HL-60 (cell line): Measurements from ENCODE around the gene OR9Q1.

Experiments
- DNase-seq, 2 experiments: peaks; one replicate each; pipeline ENCODE4 v3.0.0-alpha.2; 2010 to 2020; ENCODE audit warnings: low read depth in 1 of 2, low spot score in 1 of 2
- H3K27ac ChIP-seq: fragments of 250-450 bp; sonication (Bioruptor Pico); replicated peaks from 2 replicates; pipeline ENCODE4 v1.5.1; 2020; ENCODE audit warnings: mild to moderate bottlenecking, moderate library complexity
- H3K27me3 ChIP-seq: fragments of 250-450 bp; sonication (Bioruptor Pico); 2 replicates; pipeline ENCODE4 v1.5.1; 2021; ENCODE audit warnings: mild to moderate bottlenecking, moderate library complexity; ENCODE audit not compliant: insufficient read depth, poor library complexity, severe bottlenecking
- H3K4me3 ChIP-seq: replicated peaks from 2 replicates; pipeline ENCODE4 v1.5.1; 2011; ENCODE audit warnings: mild to moderate bottlenecking, control low read depth, low read length; ENCODE audit not compliant: insufficient read depth
- GABPA ChIP-seq: IDR thresholded peaks from 2 replicates; pipeline ENCODE4 v1.6.1; 2012; ENCODE audit warnings: low read depth
- POLR2AphosphoS5 ChIP-seq: IDR thresholded peaks from 2 replicates; pipeline ENCODE4 v1.6.1; 2012; ENCODE audit warnings: low read depth
- SPI1 ChIP-seq: IDR thresholded peaks from 2 replicates; pipeline ENCODE4 v1.6.1; 2012; ENCODE audit warnings: low read depth, mild to moderate bottlenecking, borderline replicate concordance
- TF ChIP-seq, protein P1 (sequence below): IDR thresholded peaks from one replicate; pipeline ENCODE4 v1.5.1; 2011; ENCODE audit warnings: low read length, control low read depth, inconsistent platforms; ENCODE audit not compliant: insufficient read depth
- TF ChIP-seq, protein P2 (sequence below): IDR thresholded peaks from 2 replicates; pipeline ENCODE4 v1.6.1; 2012; ENCODE audit warnings: low read depth; ENCODE audit not compliant: insufficient replicate concordance

Gene OR9Q1

DNA sequence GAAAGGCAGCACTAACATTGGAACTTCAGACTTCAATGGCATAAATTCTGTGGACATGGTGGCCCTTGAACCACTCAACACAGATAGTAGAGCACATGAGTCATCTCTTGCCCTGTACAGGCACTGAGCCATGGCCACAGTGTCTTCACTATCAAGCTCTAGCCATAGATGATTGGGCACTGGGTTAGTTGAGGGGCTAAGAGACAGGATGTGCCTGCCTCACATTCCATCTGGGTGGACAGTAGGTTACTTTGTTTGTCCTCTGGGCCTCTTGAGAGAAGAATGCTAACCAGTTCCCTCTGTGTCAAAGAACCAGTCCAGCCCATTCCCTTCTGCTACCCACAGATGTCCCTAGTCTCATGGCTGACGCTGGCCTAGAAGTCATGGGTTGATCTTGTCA lies 46.9 kb downstream of the OR9Q1 start:
- DNase-seq, result no peak
- TF ChIP-seq SPI1 (no peak), GABPA (no peak), POLR2AphosphoS5 (no peak)
- TF ChIP-seq, protein P1, sequence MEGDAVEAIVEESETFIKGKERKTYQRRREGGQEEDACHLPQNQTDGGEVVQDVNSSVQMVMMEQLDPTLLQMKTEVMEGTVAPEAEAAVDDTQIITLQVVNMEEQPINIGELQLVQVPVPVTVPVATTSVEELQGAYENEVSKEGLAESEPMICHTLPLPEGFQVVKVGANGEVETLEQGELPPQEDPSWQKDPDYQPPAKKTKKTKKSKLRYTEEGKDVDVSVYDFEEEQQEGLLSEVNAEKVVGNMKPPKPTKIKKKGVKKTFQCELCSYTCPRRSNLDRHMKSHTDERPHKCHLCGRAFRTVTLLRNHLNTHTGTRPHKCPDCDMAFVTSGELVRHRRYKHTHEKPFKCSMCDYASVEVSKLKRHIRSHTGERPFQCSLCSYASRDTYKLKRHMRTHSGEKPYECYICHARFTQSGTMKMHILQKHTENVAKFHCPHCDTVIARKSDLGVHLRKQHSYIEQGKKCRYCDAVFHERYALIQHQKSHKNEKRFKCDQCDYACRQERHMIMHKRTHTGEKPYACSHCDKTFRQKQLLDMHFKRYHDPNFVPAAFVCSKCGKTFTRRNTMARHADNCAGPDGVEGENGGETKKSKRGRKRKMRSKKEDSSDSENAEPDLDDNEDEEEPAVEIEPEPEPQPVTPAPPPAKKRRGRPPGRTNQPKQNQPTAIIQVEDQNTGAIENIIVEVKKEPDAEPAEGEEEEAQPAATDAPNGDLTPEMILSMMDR, result no peak
- TF ChIP-seq, protein P2, sequence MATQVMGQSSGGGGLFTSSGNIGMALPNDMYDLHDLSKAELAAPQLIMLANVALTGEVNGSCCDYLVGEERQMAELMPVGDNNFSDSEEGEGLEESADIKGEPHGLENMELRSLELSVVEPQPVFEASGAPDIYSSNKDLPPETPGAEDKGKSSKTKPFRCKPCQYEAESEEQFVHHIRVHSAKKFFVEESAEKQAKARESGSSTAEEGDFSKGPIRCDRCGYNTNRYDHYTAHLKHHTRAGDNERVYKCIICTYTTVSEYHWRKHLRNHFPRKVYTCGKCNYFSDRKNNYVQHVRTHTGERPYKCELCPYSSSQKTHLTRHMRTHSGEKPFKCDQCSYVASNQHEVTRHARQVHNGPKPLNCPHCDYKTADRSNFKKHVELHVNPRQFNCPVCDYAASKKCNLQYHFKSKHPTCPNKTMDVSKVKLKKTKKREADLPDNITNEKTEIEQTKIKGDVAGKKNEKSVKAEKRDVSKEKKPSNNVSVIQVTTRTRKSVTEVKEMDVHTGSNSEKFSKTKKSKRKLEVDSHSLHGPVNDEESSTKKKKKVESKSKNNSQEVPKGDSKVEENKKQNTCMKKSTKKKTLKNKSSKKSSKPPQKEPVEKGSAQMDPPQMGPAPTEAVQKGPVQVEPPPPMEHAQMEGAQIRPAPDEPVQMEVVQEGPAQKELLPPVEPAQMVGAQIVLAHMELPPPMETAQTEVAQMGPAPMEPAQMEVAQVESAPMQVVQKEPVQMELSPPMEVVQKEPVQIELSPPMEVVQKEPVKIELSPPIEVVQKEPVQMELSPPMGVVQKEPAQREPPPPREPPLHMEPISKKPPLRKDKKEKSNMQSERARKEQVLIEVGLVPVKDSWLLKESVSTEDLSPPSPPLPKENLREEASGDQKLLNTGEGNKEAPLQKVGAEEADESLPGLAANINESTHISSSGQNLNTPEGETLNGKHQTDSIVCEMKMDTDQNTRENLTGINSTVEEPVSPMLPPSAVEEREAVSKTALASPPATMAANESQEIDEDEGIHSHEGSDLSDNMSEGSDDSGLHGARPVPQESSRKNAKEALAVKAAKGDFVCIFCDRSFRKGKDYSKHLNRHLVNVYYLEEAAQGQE, result no peak
- no peak overlapping the region for H3K27ac ChIP-seq
- H3K27me3 ChIP-seq, result no peaks in the 10 kb centered on the region
- H3K4me3 ChIP-seq, result no peak overlapping the region

DNA sequence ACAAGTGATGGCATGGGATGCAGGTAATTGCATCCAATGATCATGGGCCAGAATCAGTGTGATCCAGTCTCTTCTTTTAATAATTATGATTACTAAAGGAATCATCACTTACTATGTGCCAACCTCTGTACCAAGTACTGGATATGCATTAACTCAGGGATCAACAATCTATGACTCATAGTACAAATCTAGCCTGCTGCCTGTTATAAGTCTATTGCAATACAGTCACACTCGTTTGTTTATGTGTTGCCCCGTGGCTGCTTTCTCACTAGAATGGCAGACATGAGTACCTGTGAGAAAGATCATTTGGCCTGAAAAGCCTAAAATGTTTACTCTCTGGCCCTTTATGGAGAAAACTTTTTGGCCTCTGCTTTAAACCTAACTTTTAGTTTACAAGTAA lies 52.1 kb downstream of the OR9Q1 start:
- H3K4me3 ChIP-seq, result no peak overlapping the region
- TF ChIP-seq, protein P2, result no peak
- TF ChIP-seq, protein P1, result no peak
- TF ChIP-seq POLR2AphosphoS5 (no peak), SPI1 (no peak), GABPA (no peak)
- H3K27me3 ChIP-seq, result no peaks in the 10 kb centered on the region
- no peak for DNase-seq
- no peak overlapping the region for H3K27ac ChIP-seq

DNA sequence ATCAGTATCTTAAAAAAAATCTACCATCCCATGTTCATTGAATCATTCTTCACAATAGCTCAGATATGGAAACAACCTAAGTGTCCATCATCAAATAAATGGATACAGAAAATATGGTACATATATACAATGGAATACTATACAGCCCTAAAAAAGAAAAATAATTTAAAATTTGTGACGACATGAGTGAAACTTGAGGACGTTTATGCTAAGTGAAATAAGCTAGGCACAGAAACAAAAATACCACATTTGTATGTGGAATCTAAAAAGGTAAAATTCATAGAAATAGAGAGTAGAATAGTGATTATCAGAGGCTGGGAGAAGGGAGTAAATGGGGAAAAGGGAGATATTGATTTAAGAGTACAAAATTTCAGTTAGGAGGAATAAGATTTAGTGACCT lies 62.8 kb downstream of the OR9Q1 start:
- Histone ChIP-seq H3K27ac (no peak overlapping the region), H3K4me3 (no peak overlapping the region), H3K27me3 (no peaks in the 10 kb centered on the region)
- TF ChIP-seq SPI1, result no peak
- TF ChIP-seq, protein P2, result no peak
- TF ChIP-seq POLR2AphosphoS5, result no peak
- TF ChIP-seq, protein P1, result no peak
- no peak for TF ChIP-seq GABPA
- DNase-seq, result no peak
